ENCODE measurements around the gene PLA1A. TPM values are rescaled to one million over a fixed set of nuclear protein-coding genes. Genes with fewer than 3 reads are reported as not detected.
"Not testable (repeated sequence)": the region's sequence is repeated elsewhere in the genome, so short reads cannot be mapped to it uniquely, and the experiment has no call there.

PLA1A gene
- total RNA-seq, 1 donor from 2014 or later = 0.29 TPM

GRCh38 chr3:119585208-119585607 lies 12.5 kb upstream of the PLA1A start:
- Mint-ChIP-seq H3K9me3 (peaks cover 8% of the 10 kb centered on the region), H3K27me3 (ENCODE audit: insufficient read depth) (no peaks in the 10 kb centered on the region), H3K4me1 (ENCODE audit: low read depth) (peaks cover 41% of the 10 kb centered on the region), H3K36me3 (ENCODE audit: low read depth) (peaks cover 2% of the 10 kb centered on the region), H3K4me3 (no peak overlapping the region), H3K27ac (no peak overlapping the region)
- intact Hi-C loops (cut with micrococcal nuclease) = no loop called here
- DNase-seq (ENCODE audit: low spot score) = no peak

- H3K9me3 Mint-ChIP-seq = peaks cover 9% of the 10 kb centered on the region
- peaks cover 35% of the 10 kb centered on the region for H3K4me1 Mint-ChIP-seq (ENCODE audit: low read depth)
- peaks cover 2% of the 10 kb centered on the region for H3K36me3 Mint-ChIP-seq (ENCODE audit: low read depth)
- no peak overlapping the region for H3K27ac Mint-ChIP-seq
- DNase-seq (ENCODE audit: low spot score) = no peak
- H3K4me3 Mint-ChIP-seq = no peak overlapping the region
- intact Hi-C loops (cut with micrococcal nuclease) = no loop called here
- no peaks in the 10 kb centered on the region for H3K27me3 Mint-ChIP-seq (ENCODE audit: insufficient read depth)
Measured at GRCh38 chr3:119585856-119586570, 11.7 kb upstream of the PLA1A start.

DNA sequence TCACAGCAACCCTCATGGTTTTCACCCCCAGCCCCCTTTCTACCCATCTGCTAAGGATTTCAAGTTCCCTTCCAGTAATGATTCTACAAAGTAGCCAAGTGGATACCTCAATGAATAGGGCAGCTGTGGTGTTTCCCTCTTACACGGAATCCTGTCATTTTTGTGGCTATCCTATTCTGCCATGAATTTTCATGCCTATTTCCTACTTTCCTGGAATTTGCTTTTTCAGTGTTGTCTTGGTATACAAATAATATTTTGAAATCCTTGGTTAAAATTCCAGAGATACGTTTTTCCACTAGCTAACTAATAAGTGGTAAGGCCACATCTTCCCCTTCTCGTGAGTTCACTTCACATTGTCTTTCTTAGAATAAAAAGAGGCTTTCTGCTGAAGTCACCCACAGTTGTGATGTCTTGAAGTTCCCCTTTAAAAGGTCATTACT lies 10.9 kb upstream of the PLA1A start:
- Mint-ChIP-seq H3K9me3 (peaks cover 9% of the 10 kb centered on the region), H3K27ac (no peak overlapping the region), H3K27me3 (ENCODE audit: insufficient read depth) (no peaks in the 10 kb centered on the region), H3K36me3 (ENCODE audit: low read depth) (peaks cover 2% of the 10 kb centered on the region), H3K4me3 (no peak overlapping the region), H3K4me1 (ENCODE audit: low read depth) (peaks cover 29% of the 10 kb centered on the region)
- intact Hi-C loops (cut with micrococcal nuclease) = no loop called here
- DNase-seq (ENCODE audit: low spot score) = no peak

GRCh38 chr3:119588112-119588511 lies 9.6 kb upstream of the PLA1A start:
- Mint-ChIP-seq H3K36me3 (ENCODE audit: low read depth) (peaks cover 2% of the 10 kb centered on the region), H3K27ac (peak overlapping the region; percentile 2), H3K27me3 (ENCODE audit: insufficient read depth) (no peaks in the 10 kb centered on the region), H3K9me3 (peaks cover 9% of the 10 kb centered on the region), H3K4me3 (no peak overlapping the region), H3K4me1 (ENCODE audit: low read depth) (peaks cover 20% of the 10 kb centered on the region)
- intact Hi-C loops (cut with micrococcal nuclease) = no loop called here
- DNase-seq (ENCODE audit: low spot score) = no peak

- intact Hi-C loops (cut with micrococcal nuclease) = no loop called here
- H3K36me3 Mint-ChIP-seq (ENCODE audit: low read depth) = peaks cover 2% of the 10 kb centered on the region
Measured at GRCh38 chr3:119589102-119589773, 8.4 kb upstream of the PLA1A start.

GRCh38 chr3:119590706-119591105 lies 7.0 kb upstream of the PLA1A start:
- H3K4me1 Mint-ChIP-seq (ENCODE audit: low read depth) = peaks cover 20% of the 10 kb centered on the region
- H3K27me3 Mint-ChIP-seq (ENCODE audit: insufficient read depth) = no peaks in the 10 kb centered on the region
- peaks cover 9% of the 10 kb centered on the region for H3K9me3 Mint-ChIP-seq
- intact Hi-C loops (cut with micrococcal nuclease) = no loop called here
- H3K27ac Mint-ChIP-seq = no peak overlapping the region
- H3K36me3 Mint-ChIP-seq (ENCODE audit: low read depth) = peaks cover 2% of the 10 kb centered on the region
- H3K4me3 Mint-ChIP-seq = no peak overlapping the region
- DNase-seq (ENCODE audit: low spot score) = no peak

More at GRCh38 chr3:119589102-119589773, 8.4 kb upstream of the PLA1A start:
- H3K27ac Mint-ChIP-seq = no peak overlapping the region
- peaks cover 9% of the 10 kb centered on the region for H3K9me3 Mint-ChIP-seq
- H3K4me1 Mint-ChIP-seq (ENCODE audit: low read depth) = peaks cover 20% of the 10 kb centered on the region
- no peak for DNase-seq (ENCODE audit: low spot score)
- H3K27me3 Mint-ChIP-seq (ENCODE audit: insufficient read depth) = no peaks in the 10 kb centered on the region
- no peak overlapping the region for H3K4me3 Mint-ChIP-seq

DNA sequence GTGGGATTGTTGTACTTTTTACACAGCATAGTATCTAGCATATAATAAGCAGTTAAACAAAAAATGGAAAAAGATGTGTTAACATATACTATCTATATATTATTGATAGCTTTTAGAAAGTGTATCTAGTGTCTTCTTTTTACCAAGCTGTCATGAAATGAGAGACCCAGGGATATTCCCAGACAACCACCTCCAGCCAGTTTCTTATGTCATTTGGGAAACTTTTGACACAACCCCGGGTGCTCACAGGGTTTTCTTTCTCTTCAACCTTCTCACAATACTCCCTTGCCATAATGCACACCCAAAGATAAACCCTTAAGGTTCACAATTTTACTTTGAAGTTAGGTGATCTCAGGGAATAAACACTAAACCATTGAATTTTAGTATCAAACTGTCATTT lies 4.8 kb upstream of the PLA1A start:
- Mint-ChIP-seq H3K4me3 (no peak overlapping the region), H3K27me3 (ENCODE audit: insufficient read depth) (no peaks in the 10 kb centered on the region), H3K4me1 (ENCODE audit: low read depth) (peaks cover 28% of the 10 kb centered on the region), H3K27ac (no peak overlapping the region), H3K9me3 (peaks cover 9% of the 10 kb centered on the region), H3K36me3 (ENCODE audit: low read depth) (peaks cover 2% of the 10 kb centered on the region)
- DNase-seq (ENCODE audit: low spot score) = no peak
- intact Hi-C loops (cut with micrococcal nuclease) = no loop called here

DNA sequence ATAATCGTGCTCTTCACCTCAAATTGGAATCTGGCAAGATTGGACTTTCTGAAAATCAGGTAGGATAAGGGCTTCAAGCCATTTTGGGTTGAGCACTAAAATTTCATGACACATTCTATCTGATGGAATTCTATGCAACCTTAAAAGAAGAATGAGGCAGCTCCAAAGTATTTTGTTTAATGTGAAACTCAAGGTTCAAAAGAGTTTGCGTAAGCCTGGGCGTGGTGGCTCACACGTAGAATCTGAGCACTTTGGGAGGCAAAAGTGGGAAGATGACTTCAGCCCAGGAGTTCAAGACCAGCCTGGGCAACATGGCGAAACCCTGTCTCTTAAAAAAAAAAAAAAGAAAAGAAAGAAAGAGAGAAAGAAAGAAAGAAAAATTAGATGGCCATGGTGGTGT lies 3.6 kb upstream of the PLA1A start:
- intact Hi-C loops (cut with micrococcal nuclease) = no loop called here
- DNase-seq (ENCODE audit: low spot score) = no peak
- Mint-ChIP-seq H3K36me3 (ENCODE audit: low read depth) (peaks cover 2% of the 10 kb centered on the region), H3K4me3 (no peak overlapping the region), H3K9me3 (peaks cover 9% of the 10 kb centered on the region), H3K27ac (no peak overlapping the region), H3K4me1 (ENCODE audit: low read depth) (peaks cover 22% of the 10 kb centered on the region), H3K27me3 (ENCODE audit: insufficient read depth) (no peaks in the 10 kb centered on the region)

DNA sequence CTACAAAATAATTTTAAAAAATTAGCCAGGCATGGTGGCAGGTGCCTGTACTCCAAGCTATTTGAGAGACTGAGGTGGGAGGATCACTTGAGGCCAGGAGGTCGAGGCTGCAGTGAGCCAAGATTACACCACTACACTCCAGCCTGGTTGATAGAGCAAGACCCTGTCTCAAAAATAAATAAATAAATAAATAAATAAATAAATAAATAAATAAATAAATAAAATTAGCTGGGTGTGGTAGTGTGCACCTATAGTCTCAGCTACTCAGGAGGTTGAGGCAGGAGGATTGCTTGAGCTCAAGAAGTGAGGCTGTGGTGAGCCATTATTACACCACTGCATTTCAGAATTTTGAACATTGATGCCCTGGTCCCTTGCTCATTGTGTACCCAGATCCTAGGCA lies 2.8 kb upstream of the PLA1A start:
- intact Hi-C loops (cut with micrococcal nuclease); H3K36me3 Mint-ChIP-seq (ENCODE audit: low read depth); H3K4me3 Mint-ChIP-seq; H3K27me3 Mint-ChIP-seq (ENCODE audit: insufficient read depth); H3K9me3 Mint-ChIP-seq; H3K27ac Mint-ChIP-seq; DNase-seq (ENCODE audit: low spot score): not testable (repeated sequence)
- H3K4me1 Mint-ChIP-seq (ENCODE audit: low read depth) = peaks cover 27% of the 10 kb centered on the region

GRCh38 chr3:119595639-119596334 lies 1.9 kb upstream of the PLA1A start:
- H3K27ac Mint-ChIP-seq = no peak overlapping the region
- intact Hi-C loops (cut with micrococcal nuclease) = no loop called here
- H3K4me3 Mint-ChIP-seq = no peak overlapping the region
- no peaks in the 10 kb centered on the region for H3K9me3 Mint-ChIP-seq
- H3K27me3 Mint-ChIP-seq (ENCODE audit: insufficient read depth) = no peaks in the 10 kb centered on the region
- no peaks in the 10 kb centered on the region for H3K36me3 Mint-ChIP-seq (ENCODE audit: low read depth)
- DNase-seq (ENCODE audit: low spot score) = no peak
- H3K4me1 Mint-ChIP-seq (ENCODE audit: low read depth) = peaks cover 34% of the 10 kb centered on the region

DNA sequence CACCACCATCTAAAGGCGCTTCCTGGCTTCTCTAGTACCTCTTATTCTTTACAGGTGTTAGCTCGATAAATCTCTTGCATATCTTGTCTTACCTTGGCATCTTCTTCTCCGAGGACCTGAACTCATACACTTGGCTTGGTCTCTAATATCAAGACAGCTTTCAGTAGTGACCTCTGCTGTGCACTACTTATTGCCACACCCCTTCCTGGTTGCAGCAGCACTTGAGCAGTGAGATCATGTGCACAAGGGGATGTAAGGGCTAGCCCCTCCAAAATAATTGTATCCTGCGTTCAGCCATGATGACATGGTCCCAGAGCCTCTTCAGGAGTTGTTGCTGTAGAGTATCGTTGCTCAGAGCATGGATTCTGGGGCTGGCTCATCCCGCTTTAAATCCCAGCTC lies 1.3 kb upstream of the PLA1A start:
- Mint-ChIP-seq H3K9me3 (no peaks in the 10 kb centered on the region), H3K4me1 (ENCODE audit: low read depth) (peaks cover 39% of the 10 kb centered on the region), H3K36me3 (ENCODE audit: low read depth) (no peaks in the 10 kb centered on the region), H3K27ac (peak overlapping the region; percentile 8), H3K27me3 (ENCODE audit: insufficient read depth) (no peaks in the 10 kb centered on the region), H3K4me3 (no peak overlapping the region)
- intact Hi-C loops (cut with micrococcal nuclease) = no loop called here
- no peak for DNase-seq (ENCODE audit: low spot score)

DNA sequence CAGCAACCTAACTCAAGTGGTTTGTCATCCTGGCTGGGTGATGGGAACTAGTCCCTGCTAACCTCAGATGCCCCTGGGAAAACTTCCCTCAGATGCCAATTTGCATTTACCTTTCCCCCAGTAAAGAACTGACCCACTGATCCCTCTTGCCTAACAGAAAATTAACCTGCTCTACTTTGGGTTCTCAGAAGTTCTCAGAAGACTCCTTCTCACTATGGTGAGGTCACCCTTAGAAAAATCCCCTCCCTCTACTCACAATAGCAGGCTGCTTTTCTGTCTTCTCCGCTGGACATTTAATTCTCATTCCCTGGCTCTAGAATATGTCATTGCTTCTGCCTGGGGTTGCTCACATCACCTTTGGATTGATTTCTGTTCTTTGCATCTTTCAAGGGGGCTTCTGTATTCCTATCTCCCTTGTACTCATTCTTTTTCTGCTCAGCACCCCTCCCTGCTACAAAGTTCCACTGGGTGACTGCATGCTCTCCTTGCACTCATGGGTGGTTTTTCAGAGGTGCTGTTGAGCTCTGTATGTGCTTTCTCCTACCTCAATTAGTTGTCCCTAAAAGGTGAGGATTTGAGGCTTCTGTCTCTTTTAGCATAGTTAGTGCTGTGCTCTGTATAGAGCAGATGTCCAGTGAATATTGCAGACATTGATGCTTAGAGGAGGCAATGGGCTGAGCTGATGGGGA lies 869 bp downstream of the PLA1A start:
- Mint-ChIP-seq H3K27me3 (ENCODE audit: insufficient read depth) (no peaks in the 10 kb centered on the region), H3K9me3 (no peaks in the 10 kb centered on the region), H3K36me3 (ENCODE audit: low read depth) (no peaks in the 10 kb centered on the region), H3K27ac (peak overlapping the region; percentile 11), H3K4me1 (ENCODE audit: low read depth) (peaks cover 41% of the 10 kb centered on the region), H3K4me3 (no peak overlapping the region)
- no peak for DNase-seq (ENCODE audit: low spot score)
- intact Hi-C loops (cut with micrococcal nuclease) = loop anchor here (2.0 kb wide), 1 partner anchor 18 kb away; no protein-coding TSS in a partner anchor

All from activated T-helper 1 cell treated with anti-CD3 and anti-CD28 coated beads, Interleukin-12 subunit alpha, Interleukin-12 subunit beta, Interleukin-2, Interleukin-4 antibody, amounts not matched to agents 30 ng/mL and 10 ng/mL and 1 ng/mL, durations not matched to agents 14 hours and 24 hours and 36 hours (primary cell).